ENCODE data around the gene LRRFIP1. TPM values are rescaled to one million over a fixed set of nuclear protein-coding genes. Genes with fewer than 3 reads are reported as not detected.

The LRRFIP1 gene
- total and polyA plus RNA-seq, 9 of the 15 experiments (the other 6 are each of a cell fraction or from before 2014, with no cell fraction given): 13.1 to 45.2 (median 31.3) TPM

DNA sequence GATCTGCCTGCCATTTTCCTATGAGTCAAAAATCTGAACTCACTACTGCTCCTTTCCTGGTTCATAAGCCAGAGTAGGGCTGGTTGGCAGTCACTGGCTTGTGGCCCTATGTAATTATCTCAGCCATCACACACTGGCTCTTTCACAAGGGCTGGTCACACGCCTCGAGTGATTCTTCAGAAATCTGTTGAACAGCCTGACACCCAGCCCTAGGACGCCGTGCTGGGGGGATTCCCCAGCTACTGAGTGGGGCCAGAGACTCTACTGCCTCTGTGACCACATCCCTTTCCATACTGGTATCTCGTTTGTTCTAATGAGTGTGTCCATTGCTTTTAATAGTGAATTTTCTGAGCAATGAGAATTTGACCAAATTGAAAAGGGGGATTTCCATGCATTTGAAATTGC lies 125.4 kb downstream of the LRRFIP1 start:
- Histone ChIP-seq H3K4me3 (no peak overlapping the region), H3K4me1 (replicated peaks in 1 of 2; ENCODE audit: control insufficient read depth in 2 of 2, insufficient read depth in 2 of 2, low read length in 2 of 2) (no peaks in the 10 kb centered on the region), H3K27ac (ENCODE audit: extremely low read depth, low read depth, low read length) (no peak overlapping the region), H3K4me2 (ENCODE audit: insufficient read depth, low read length) (no peak overlapping the region), H3K9me1 (ENCODE audit: control insufficient read depth, insufficient read depth, low read length) (no peaks in the 10 kb centered on the region), H3K79me2 (ENCODE audit: control insufficient read depth, insufficient read depth, low read length) (no peaks in the 10 kb centered on the region), H3K9ac (ENCODE audit: insufficient read depth in 1 of 2, low read depth in 2 of 2, low read length in 2 of 2) (no peak overlapping the region), H3K27me3 (ENCODE audit: control insufficient read depth in 2 of 2, insufficient read depth in 2 of 2, low read length in 2 of 2) (no peaks in the 10 kb centered on the region), H3K9me3 (replicated peaks; ENCODE audit: control insufficient read depth, insufficient read depth, low read depth, low read length) (no peaks in the 10 kb centered on the region), H4K20me1 (replicated peaks; ENCODE audit: control insufficient read depth, insufficient read depth, low read length) (no peaks in the 10 kb centered on the region), H2AFZ (ENCODE audit: low read depth, low read length) (no peak overlapping the region), H3K36me3 (ENCODE audit: control insufficient read depth, insufficient read depth, low read length) (peaks cover 32% of the 10 kb centered on the region; the same call in 1 of the 3 replicates)
- ChIA-PET POLR2A (no interaction called here), CTCF (ENCODE audit: low intra/inter-chr PET ratio) (no interaction called here)
- no TSS peak for BruUV-seq (replicated peaks)
- intact Hi-C loops (cut with micrococcal nuclease): no loop called here
- no peak for ATAC-seq
- FAIRE-seq: no peak
- WGBS (ENCODE audit: insufficient coverage, low coverage, missing lambda C conversion rate): 89% methylated on average over 5 of the region's 5 CpGs
- DNase-seq (ENCODE audit: extremely low read depth in 1 of 4, low spot score in 3 of 4): no peak
- in situ Hi-C loops (cut with MboI): no loop called here
- TF ChIP-seq ZNF507 (tag; conservative IDR thresholded peaks at IDR 0.05): no peak
- no peak for TF ChIP-seq EZH2 (IDR thresholded peaks at IDR 0.05; ENCODE audit: borderline replicate concordance, low read depth, low read length)
- TF ChIP-seq ZNF584 (CRISPR knock-in tag; IDR thresholded peaks at IDR 0.05; ENCODE audit: low read depth): no peak
- no peak for TF ChIP-seq ZNF134 (CRISPR knock-in tag; conservative IDR thresholded peaks at IDR 0.05)
- no peak for TF ChIP-seq NFIX (CRISPR knock-in tag; IDR thresholded peaks at IDR 0.05; ENCODE audit: low read depth)
- TF ChIP-seq FOXJ3 (CRISPR knock-in tag; IDR thresholded peaks at IDR 0.05): no peak
- no peak for TF ChIP-seq CEBPZ (IDR thresholded peaks at IDR 0.05; ENCODE audit: borderline replicate concordance, low read depth, low read length)
- TF ChIP-seq ZNF551 (CRISPR knock-in tag; IDR thresholded peaks at IDR 0.05): no peak
- TF ChIP-seq, protein P1, sequence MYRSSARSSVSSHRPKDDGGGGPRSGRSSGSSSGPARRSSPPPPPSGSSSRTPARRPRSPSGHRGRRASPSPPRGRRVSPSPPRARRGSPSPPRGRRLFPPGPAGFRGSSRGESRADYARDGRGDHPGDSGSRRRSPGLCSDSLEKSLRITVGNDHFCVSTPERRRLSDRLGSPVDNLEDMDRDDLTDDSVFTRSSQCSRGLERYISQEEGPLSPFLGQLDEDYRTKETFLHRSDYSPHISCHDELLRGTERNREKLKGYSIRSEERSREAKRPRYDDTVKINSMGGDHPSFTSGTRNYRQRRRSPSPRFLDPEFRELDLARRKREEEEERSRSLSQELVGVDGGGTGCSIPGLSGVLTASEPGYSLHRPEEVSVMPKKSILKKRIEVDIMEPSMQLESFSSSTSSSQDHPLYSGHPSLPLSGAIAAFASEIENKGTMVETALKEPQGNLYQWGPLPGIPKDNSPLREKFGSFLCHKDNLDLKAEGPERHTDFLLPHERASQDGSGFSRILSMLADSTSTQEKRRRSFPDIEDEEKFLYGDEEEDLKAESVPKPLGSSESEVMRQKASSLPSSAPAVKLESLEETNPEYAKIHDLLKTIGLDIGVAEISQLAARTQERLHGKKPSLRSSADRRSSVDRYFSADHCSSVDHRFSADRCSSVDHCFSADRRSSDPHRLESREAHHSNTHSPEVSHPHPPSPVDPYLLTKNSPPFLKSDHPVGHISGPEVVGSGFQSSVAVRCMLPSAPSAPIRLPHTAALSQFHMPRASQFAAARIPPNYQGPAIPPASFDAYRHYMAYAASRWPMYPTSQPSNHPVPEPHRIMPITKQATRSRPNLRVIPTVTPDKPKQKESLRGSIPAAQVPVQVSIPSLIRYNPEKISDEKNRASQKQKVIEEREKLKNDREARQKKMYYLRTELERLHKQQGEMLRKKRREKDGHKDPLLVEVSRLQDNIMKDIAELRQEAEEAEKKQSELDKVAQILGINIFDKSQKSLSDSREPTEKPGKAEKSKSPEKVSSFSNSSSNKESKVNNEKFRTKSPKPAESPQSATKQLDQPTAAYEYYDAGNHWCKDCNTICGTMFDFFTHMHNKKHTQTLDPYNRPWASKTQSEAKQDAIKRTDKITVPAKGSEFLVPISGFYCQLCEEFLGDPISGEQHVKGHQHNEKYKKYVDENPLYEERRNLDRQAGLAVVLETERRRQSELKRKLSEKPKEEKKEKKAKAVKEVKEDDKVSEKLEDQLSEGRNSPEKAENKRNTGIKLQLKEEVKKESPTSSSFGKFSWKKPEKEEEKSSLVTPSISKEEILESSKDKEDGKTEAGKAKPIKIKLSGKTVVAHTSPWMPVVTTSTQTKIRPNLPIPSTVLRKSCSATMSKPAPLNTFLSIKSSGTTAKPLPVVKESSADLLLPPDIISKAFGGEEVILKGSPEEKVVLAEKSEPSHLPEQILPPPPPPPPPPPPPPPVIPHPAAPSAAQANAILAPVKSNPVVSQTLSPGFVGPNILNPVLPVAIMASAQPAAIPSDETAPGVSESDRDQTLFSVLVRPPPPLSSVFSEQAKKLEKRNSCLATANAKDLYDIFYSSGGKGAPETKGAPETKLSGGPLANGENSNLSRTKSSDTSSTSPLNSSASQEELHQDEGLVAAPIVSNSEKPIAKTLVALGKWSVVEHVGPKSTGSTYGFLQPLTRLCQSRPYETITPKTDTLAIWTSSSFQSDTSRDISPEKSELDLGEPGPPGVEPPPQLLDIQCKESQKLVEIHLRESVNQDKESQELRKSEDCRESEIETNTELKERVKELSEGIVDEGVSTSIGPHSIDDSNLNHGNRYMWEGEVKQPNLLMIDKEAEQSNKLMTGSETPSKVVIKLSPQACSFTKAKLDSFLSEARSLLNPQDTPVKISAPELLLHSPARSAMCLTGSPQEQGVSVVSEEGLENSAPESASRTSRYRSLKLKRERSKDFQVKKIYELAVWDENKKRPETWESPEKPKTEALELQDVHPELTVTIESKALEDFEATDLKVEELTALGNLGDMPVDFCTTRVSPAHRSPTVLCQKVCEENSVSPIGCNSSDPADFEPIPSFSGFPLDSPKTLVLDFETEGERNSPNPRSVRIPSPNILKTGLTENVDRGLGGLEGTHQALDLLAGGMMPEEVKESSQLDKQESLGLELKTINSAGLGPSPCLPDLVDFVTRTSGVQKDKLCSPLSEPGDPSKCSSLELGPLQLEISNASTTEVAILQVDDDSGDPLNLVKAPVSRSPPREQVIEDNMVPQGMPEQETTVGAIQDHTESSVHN (IDR thresholded peaks at IDR 0.05; ENCODE audit: borderline replicate concordance in 1 of 2, low read depth in 1 of 2): no peak
- no peak for TF ChIP-seq RBM25 (IDR thresholded peaks at IDR 0.05; ENCODE audit: low read depth, low read length, severe bottlenecking)

All from K562 (cell line).